Right lobe of liver (tissue), 6 donors: ENCODE measurements around the gene SNPH. TPM values are rescaled to one million over a fixed set of nuclear protein-coding genes. Genes with fewer than 3 reads are reported as not detected.

Source experiments
- ATAC-seq, 4 donors: fragments of 200-7000 bp; cut with Tn5 transposase; one replicate each; pipeline ENCODE4 v1.9.1; 2020; ENCODE audit warnings: mild to moderate bottlenecking in 4 of 4, moderate library complexity in 4 of 4
- DNase-seq, 3 donors: peaks; one replicate each; pipeline ENCODE4 v3.0.0-alpha.2; 2020
- H3K27ac ChIP-seq, 3 donors: fragments of 200-600 bp; one replicate each; pipeline ENCODE4 v1.8.0; 2022
- H3K27me3 ChIP-seq, 2 donors: fragments of 200-600 bp; one replicate each; pipeline ENCODE4 v1.8.0; 2022
- H3K36me3 ChIP-seq, 4 donors: fragments of 200-600 bp; sonication (generic) in 1 of 4; one replicate each; pipeline versions ENCODE4 v1.5.1 to v1.8.0; 2017 to 2022; ENCODE audit warnings: control low read depth in 1 of 4
- H3K4me1 ChIP-seq, 4 donors: fragments of 200-600 bp; sonication (generic) in 1 of 4; one replicate each; pipeline versions ENCODE4 v1.5.1 to v1.8.0; 2017 to 2022; ENCODE audit warnings: control low read depth in 1 of 4
- H3K4me3 ChIP-seq, 3 donors: fragments of 200-600 bp; one replicate each; pipeline ENCODE4 v1.8.0; 2022
- H3K9me3 ChIP-seq, 4 donors: fragments of 200-600 bp; sonication (generic) in 1 of 4; one replicate each; pipeline versions ENCODE4 v1.5.1 to v1.8.0; 2017 to 2022; ENCODE audit warnings: control low read depth in 1 of 4
- CTCF ChIP-seq, 4 donors: fragments of 200-600 bp in 3 of 4; fragments of 450-650 bp in 1 of 4; IDR thresholded peaks; one replicate each; pipeline versions ENCODE4 v1.5.1 to v1.8.0; 2016 to 2022; ENCODE audit warnings: antibody characterized with exemption in 4 of 4, mild to moderate bottlenecking in 2 of 4
- POLR2A ChIP-seq: fragments of 450-650 bp; IDR thresholded peaks from one replicate; pipeline ENCODE4 v1.6.1; 2017; ENCODE audit warnings: antibody characterized with exemption, mild to moderate bottlenecking
- WGBS: methylation state at CpG from one replicate; pipeline ENCODE4 v1.1.6; 2018; ENCODE audit warnings: low coverage, low lambda C conversion rate; ENCODE audit not compliant: insufficient coverage; ENCODE audit errors: missing lambda C conversion rate; 5-methylcytosine and 5-hydroxymethylcytosine counted together
- intact Hi-C, 2 donors: fragments of 100-400 bp; cut with DNase I; formaldehyde crosslinking; loops; one replicate each; pipeline versions ENCODE4 v1.11.2 to v1.14.1; 2022
- total RNA-seq, 6 experiments: library from RNA; depleted of rRNA in 2 of 6; stranded (reverse); fragments of >200 nt in 2 of 6; fragmentation: NEBNext Ultra II Directional in 3 of 6; extraction: Animal tissue kit (Norgen Biotek cat#: 25700) in 3 of 6; gene quantifications; one replicate each; pipeline versions ENCODE4 v1.1.0 to v1.2.4, GENCODE V29; 2016 to 2023
- donor health status: DM: no; HTN: yes; CAD: no.
- donor health status: DM: no; HTN: no; CAD: no.
- donor health status: DM: no; HTN: no; CAD: no.
- donor health status: DM: no; HTN: yes; CAD: no.
- donor health status: DM: no; HTN: yes; CAD: no.

The SNPH gene
- total RNA-seq, 6 experiments from 2014 or later = 0.11 to 0.61 (median 0.12) TPM

GRCh38 chr20:1307171-1307570 is 41.1 kb downstream of the SNPH start:
- no peak for TF ChIP-seq CTCF (IDR thresholded peaks at IDR 0.05)
- no peak for TF ChIP-seq POLR2A
- H3K9me3 ChIP-seq = no peaks in the 10 kb centered on the region
- H3K4me3 ChIP-seq = no peak overlapping the region
- H3K36me3 ChIP-seq = no peaks in the 10 kb centered on the region
- H3K27ac ChIP-seq = no peak overlapping the region
- intact Hi-C loops = no loop called here
- ATAC-seq = no peak
- 89% methylated on average over 3 of the region's 10 CpGs for WGBS
- no peaks in the 10 kb centered on the region for H3K27me3 ChIP-seq
- no peaks in the 10 kb centered on the region for H3K4me1 ChIP-seq
- DNase-seq = no peak

GRCh38 chr20:1307571-1307971 is 41.5 kb downstream of the SNPH start:
- no peak for ATAC-seq
- intact Hi-C loops = no loop called here

GRCh38 chr20:1308067-1308701 is 42.1 kb downstream of the SNPH start:
- DNase-seq (no peak), ATAC-seq (no peak)
- WGBS = 83% methylated on average over 2 of the region's 13 CpGs
- Histone ChIP-seq H3K27me3 (no peaks in the 10 kb centered on the region), H3K4me3 (no peak overlapping the region), H3K4me1 (no peaks in the 10 kb centered on the region), H3K36me3 (no peaks in the 10 kb centered on the region), H3K27ac (no peak overlapping the region), H3K9me3 (no peaks in the 10 kb centered on the region)
- intact Hi-C loops = no loop called here
- no peak for TF ChIP-seq POLR2A
- no peak for TF ChIP-seq CTCF (IDR thresholded peaks at IDR 0.05)

More at GRCh38 chr20:1307571-1307971, 41.5 kb downstream of the SNPH start:
- Histone ChIP-seq H3K9me3 (no peaks in the 10 kb centered on the region), H3K4me1 (no peaks in the 10 kb centered on the region), H3K27me3 (no peaks in the 10 kb centered on the region), H3K4me3 (no peak overlapping the region), H3K27ac (no peak overlapping the region), H3K36me3 (no peaks in the 10 kb centered on the region)
- TF ChIP-seq CTCF (IDR thresholded peaks at IDR 0.05) (no peak), POLR2A (no peak)
- no peak for DNase-seq
- no CpG with 5 or more reads among the region's 13 CpGs for WGBS

- 97% methylated on average over 5 of the region's 9 CpGs for WGBS
These were observed 42.6 kb downstream of the SNPH start for GRCh38 chr20:1308702-1309095.

More at GRCh38 chr20:1308702-1309095, 42.6 kb downstream of the SNPH start:
- Histone ChIP-seq H3K27me3 (no peaks in the 10 kb centered on the region), H3K4me1 (peaks cover 0 to 4% (median 2%) of the 10 kb centered on the region in 4 donors), H3K4me3 (no peak overlapping the region), H3K36me3 (no peaks in the 10 kb centered on the region), H3K27ac (no peak overlapping the region), H3K9me3 (no peaks in the 10 kb centered on the region)
- no peak for ATAC-seq
- no peak for DNase-seq
- intact Hi-C loops = no loop called here
- no peak for TF ChIP-seq CTCF (IDR thresholded peaks at IDR 0.05)
- TF ChIP-seq POLR2A = no peak
